ENCODE results near the gene KAZN.

GRCh38 chr1:14658642-14659041 lies 60.2 kb downstream of the KAZN start:
- TF ChIP-seq CTCF (conservative IDR thresholded peaks at IDR 0.05 in 1 of 2, IDR thresholded peaks at IDR 0.05 in 1 of 2; ENCODE audit: low read depth in 1 of 2, low read length in 2 of 2): no peak
- no peak for TF ChIP-seq EZH2 (IDR thresholded peaks at IDR 0.05; ENCODE audit: low read length, missing control alignments)

Data from fibroblast of lung (primary cell).